Astrocyte (in vitro differentiated cells and primary cell): ENCODE measurements around the gene KHK. TPM values are rescaled to one million over a fixed set of nuclear protein-coding genes. Genes with fewer than 3 reads are reported as not detected.

ENCODE experiments used
- DNase-seq: peaks from one replicate; pipeline ENCODE4 v3.0.0-alpha.2; 2010; ENCODE audit warnings: low read depth
- FAIRE-seq: peaks from 2 replicates; lab custom pipeline; 2011; peaks lifted over from hg19 to GRCh38; lab: Jason Lieb, UNC
- H2AFZ ChIP-seq: 2 replicates; pipeline ENCODE4 v1.6.0; 2012; ENCODE audit warnings: low read depth, low read length, inconsistent platforms
- H3K27ac ChIP-seq: 2 replicates; pipeline ENCODE4 v1.5.1; 2011; ENCODE audit warnings: low read depth, low read length, inconsistent platforms
- H3K27me3 ChIP-seq: 2 replicates; pipeline ENCODE4 v1.6.0; 2011; ENCODE audit warnings: low read length, inconsistent platforms; ENCODE audit not compliant: insufficient read depth
- H3K36me3 ChIP-seq: 2 replicates; pipeline ENCODE4 v1.5.1; 2011; ENCODE audit warnings: low read length, inconsistent platforms; ENCODE audit not compliant: insufficient read depth
- H3K4me1 ChIP-seq: 2 replicates; pipeline ENCODE4 v1.5.1; 2011; ENCODE audit warnings: low read length, inconsistent platforms; ENCODE audit not compliant: insufficient read depth
- H3K4me2 ChIP-seq: 2 replicates; pipeline ENCODE4 v1.6.0; 2012; ENCODE audit warnings: low read length, inconsistent platforms
- H3K4me3 ChIP-seq: 2 replicates; pipeline ENCODE4 v1.5.1; 2011; ENCODE audit warnings: low read depth, mild to moderate bottlenecking, low read length, inconsistent platforms; ENCODE audit not compliant: insufficient read depth
- H3K79me2 ChIP-seq: 2 replicates; pipeline ENCODE4 v1.6.0; 2012; ENCODE audit warnings: mild to moderate bottlenecking, low read length, inconsistent platforms; ENCODE audit not compliant: insufficient read depth
- H3K9ac ChIP-seq: 2 replicates; pipeline ENCODE4 v1.6.0; 2012; ENCODE audit warnings: mild to moderate bottlenecking, low read length, inconsistent platforms
- H3K9me3 ChIP-seq: 2 replicates; pipeline ENCODE4 v1.5.1; 2012; ENCODE audit warnings: low read depth, mild to moderate bottlenecking, low read length, inconsistent platforms; ENCODE audit not compliant: insufficient read depth
- H4K20me1 ChIP-seq: 2 replicates; pipeline ENCODE4 v1.6.0; 2012; ENCODE audit warnings: low read length, inconsistent platforms; ENCODE audit not compliant: insufficient read depth
- H3K27ac Mint-ChIP-seq: one replicate; pipeline ENCODE4 v1.8.0; 2021; ENCODE audit warnings: mild to moderate bottlenecking, mixed read lengths; ENCODE audit not compliant: unreplicated experiment
- H3K27me3 Mint-ChIP-seq: one replicate; pipeline ENCODE4 v1.8.0; 2021; ENCODE audit warnings: low read depth, mixed read lengths; ENCODE audit not compliant: unreplicated experiment
- H3K36me3 Mint-ChIP-seq: one replicate; pipeline ENCODE4 v1.8.0; 2021; ENCODE audit warnings: low read depth, mixed read lengths; ENCODE audit not compliant: unreplicated experiment
- H3K4me1 Mint-ChIP-seq: one replicate; pipeline ENCODE4 v1.8.0; 2021; ENCODE audit warnings: low read depth, mixed read lengths; ENCODE audit not compliant: unreplicated experiment
- H3K4me3 Mint-ChIP-seq: one replicate; pipeline ENCODE4 v1.8.0; 2021; ENCODE audit warnings: mild to moderate bottlenecking, moderate library complexity, mixed read lengths; ENCODE audit not compliant: unreplicated experiment
- H3K9me3 Mint-ChIP-seq: one replicate; pipeline ENCODE4 v1.8.0; 2021; ENCODE audit warnings: mild to moderate bottlenecking, mixed read lengths; ENCODE audit not compliant: unreplicated experiment
- EZH2 ChIP-seq: IDR thresholded peaks from 2 replicates; pipeline ENCODE4 v1.6.1; 2012; ENCODE audit warnings: mild to moderate bottlenecking, low read length, inconsistent platforms; ENCODE audit not compliant: insufficient read depth
- total RNA-seq: library from RNA; stranded (reverse); gene quantifications from 2 replicates; pipeline ENCODE4 v1.2.1, GENCODE V29; 2021
- TF ChIP-seq, protein P1 (sequence below): IDR thresholded peaks from 2 replicates; pipeline ENCODE4 v1.5.1; 2011; ENCODE audit warnings: low read depth, mild to moderate bottlenecking, inconsistent platforms, low read length, moderate library complexity; ENCODE audit not compliant: insufficient read depth

KHK gene
- total RNA-seq, 1 donor from 2014 or later = 0.95 TPM

DNA sequence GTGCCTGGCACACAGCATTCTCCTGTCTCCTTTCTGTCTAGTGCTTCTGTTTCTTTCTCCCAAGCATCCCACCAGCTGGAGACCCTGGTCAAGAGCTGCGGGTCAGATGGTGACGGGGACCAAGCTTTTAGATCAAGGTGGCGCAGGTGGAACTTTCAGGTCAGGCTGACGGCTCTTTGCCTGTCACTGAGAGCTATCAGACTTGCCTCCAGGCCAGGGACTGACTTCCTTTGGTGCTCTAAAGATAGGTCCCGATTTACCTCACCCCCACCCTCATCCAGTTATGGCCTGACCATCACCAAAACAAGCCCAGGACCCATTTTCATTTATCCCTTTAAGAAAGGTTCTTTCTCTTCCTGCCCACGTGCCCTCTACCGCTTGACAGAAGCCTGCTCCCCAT lies 9.3 kb upstream of the KHK start:
- Histone ChIP-seq H3K79me2 (peaks cover 22% of the 10 kb centered on the region), H3K9ac (no peak overlapping the region), H3K36me3 (no peaks in the 10 kb centered on the region), H3K9me3 (no peaks in the 10 kb centered on the region), H3K27ac (no peak overlapping the region), H3K27me3 (no peaks in the 10 kb centered on the region), H3K4me3 (no peak overlapping the region), H4K20me1 (peaks cover 8% of the 10 kb centered on the region), H3K4me2 (no peak overlapping the region), H3K4me1 (peaks cover 61% of the 10 kb centered on the region), H2AFZ (no peak overlapping the region)
- TF ChIP-seq, protein P1, sequence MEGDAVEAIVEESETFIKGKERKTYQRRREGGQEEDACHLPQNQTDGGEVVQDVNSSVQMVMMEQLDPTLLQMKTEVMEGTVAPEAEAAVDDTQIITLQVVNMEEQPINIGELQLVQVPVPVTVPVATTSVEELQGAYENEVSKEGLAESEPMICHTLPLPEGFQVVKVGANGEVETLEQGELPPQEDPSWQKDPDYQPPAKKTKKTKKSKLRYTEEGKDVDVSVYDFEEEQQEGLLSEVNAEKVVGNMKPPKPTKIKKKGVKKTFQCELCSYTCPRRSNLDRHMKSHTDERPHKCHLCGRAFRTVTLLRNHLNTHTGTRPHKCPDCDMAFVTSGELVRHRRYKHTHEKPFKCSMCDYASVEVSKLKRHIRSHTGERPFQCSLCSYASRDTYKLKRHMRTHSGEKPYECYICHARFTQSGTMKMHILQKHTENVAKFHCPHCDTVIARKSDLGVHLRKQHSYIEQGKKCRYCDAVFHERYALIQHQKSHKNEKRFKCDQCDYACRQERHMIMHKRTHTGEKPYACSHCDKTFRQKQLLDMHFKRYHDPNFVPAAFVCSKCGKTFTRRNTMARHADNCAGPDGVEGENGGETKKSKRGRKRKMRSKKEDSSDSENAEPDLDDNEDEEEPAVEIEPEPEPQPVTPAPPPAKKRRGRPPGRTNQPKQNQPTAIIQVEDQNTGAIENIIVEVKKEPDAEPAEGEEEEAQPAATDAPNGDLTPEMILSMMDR = no peak
- no peak for TF ChIP-seq EZH2
- H3K9me3 Mint-ChIP-seq = no peaks in the 10 kb centered on the region
- peaks cover 4% of the 10 kb centered on the region for H3K27me3 Mint-ChIP-seq
- no peak for DNase-seq
- no peak for FAIRE-seq
- H3K4me3 Mint-ChIP-seq = no peak overlapping the region
- peak overlapping the region; percentile 80 for H3K27ac Mint-ChIP-seq
- H3K4me1 Mint-ChIP-seq = peaks cover 22% of the 10 kb centered on the region
- H3K36me3 Mint-ChIP-seq = peaks cover 1% of the 10 kb centered on the region

DNA sequence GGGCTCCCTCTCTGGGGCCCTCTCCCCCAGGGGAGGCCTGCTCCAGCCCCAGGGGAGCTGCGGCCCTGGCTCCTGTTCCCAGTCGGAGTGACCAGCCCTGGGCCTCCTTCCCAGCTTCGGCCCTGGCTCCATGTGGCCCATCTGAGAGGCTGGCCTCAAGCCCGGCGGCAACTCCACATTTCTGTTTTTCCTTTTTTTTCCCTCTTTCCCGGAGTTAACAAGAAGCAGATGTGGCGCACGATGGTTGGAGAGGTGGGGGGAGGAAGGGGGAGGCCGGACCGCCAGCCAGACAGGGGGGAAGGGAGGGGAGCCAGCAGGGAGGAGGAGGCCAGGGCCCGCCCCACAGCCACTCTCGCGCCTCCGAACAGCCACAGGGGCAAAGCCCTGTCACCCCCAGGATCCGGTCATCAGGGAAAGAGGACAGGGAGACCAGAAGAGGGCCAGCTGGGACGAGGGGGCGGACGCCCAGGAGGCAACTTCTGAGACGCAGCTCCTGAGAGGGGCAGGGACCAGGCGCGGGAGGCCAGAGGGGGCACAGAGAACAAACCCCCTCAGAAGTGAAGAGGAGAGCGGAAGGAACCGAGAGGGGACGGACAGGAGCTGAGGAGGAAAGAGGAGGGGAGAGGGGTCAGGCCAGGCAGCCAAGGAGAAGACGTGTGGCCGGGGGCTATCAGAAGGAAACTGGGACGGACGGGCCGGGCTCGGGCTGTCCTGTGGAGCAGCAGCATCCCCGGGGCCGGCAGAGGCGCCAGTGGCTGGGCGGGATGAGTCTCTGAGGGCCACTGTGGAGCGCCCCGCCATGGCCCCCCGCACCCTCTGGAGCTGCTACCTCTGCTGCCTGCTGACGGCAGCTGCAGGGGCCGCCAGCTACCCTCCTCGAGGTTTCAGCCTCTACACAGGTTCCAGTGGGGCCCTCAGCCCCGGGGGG lies 8.0 kb upstream of the KHK start, which contains the start of gene EMILIN1:
EMILIN1 (plus strand) TSS at position 349 of the 928 bp plus-strand sequence; CDS start at position 800, 451 bp downstream.
- DNase-seq (peak; percentile 90), FAIRE-seq (no peak)
- Histone ChIP-seq H3K27me3 (no peaks in the 10 kb centered on the region), H3K27ac (peak within 1 kb of the TSS; percentile 76), H3K4me2 (peak within 1 kb of the TSS; percentile 92), H4K20me1 (peaks cover 8% of the 10 kb centered on the region), H3K79me2 (peaks cover 22% of the 10 kb centered on the region), H3K4me1 (peaks cover 51% of the 10 kb centered on the region), H3K9me3 (no peaks in the 10 kb centered on the region), H3K9ac (peak within 1 kb of the TSS; percentile 88), H3K36me3 (peaks cover 2% of the 10 kb centered on the region), H2AFZ (peak within 1 kb of the TSS; percentile 85), H3K4me3 (peak within 1 kb of the TSS; percentile 63)
- Mint-ChIP-seq H3K27ac (no peak within 1 kb of the TSS), H3K36me3 (peaks cover 1% of the 10 kb centered on the region), H3K4me1 (peaks cover 19% of the 10 kb centered on the region), H3K27me3 (peaks cover 4% of the 10 kb centered on the region), H3K4me3 (peak within 1 kb of the TSS; percentile 46), H3K9me3 (no peaks in the 10 kb centered on the region)
- TF ChIP-seq, protein P1 = no peak
- TF ChIP-seq EZH2 = no peak
